ENCODE measurements around the gene KSR2.
"Not testable (repeated sequence)": the region's sequence is repeated elsewhere in the genome, so short reads cannot be mapped to it uniquely, and the experiment has no call there.

Gene KSR2

GRCh38 chr12:117857632-117858612, 110.9 kb downstream of the KSR2 start:
- intact Hi-C loops (cut with DNase I; ENCODE audit: low total_unique reads), result no loop called here
- DNase-seq, result no peak
- H3K9me3 ChIP-seq, result peaks cover 0 to 12% (median 0%) of the 10 kb centered on the region in 3 donors
- H3K27ac ChIP-seq, result no peak overlapping the region
- no peak overlapping the region for H3K4me3 ChIP-seq
- TF ChIP-seq CTCF (IDR thresholded peaks at IDR 0.05), result peak in 1 of 2 experiments; percentile 43
- H3K27me3 ChIP-seq, result peaks cover 0 to 19% of the 10 kb centered on the region in 2 donors
- no peaks in the 10 kb centered on the region for H3K36me3 ChIP-seq
- H3K4me1 ChIP-seq, result no peaks in the 10 kb centered on the region

GRCh38 chr12:117857139-117857538, 111.7 kb downstream of the KSR2 start:
- H3K4me3 ChIP-seq; DNase-seq; H3K36me3 ChIP-seq; H3K4me1 ChIP-seq; H3K27ac ChIP-seq; intact Hi-C loops (cut with DNase I; ENCODE audit: low total_unique reads): not testable (repeated sequence)
- Histone ChIP-seq H3K27me3 (peaks cover 0 to 19% of the 10 kb centered on the region in 2 donors), H3K9me3 (peaks cover 0 to 12% (median 0%) of the 10 kb centered on the region in 3 donors)

- Histone ChIP-seq H3K27me3 (peaks cover 0 to 22% of the 10 kb centered on the region in 2 donors), H3K27ac (no peak overlapping the region), H3K36me3 (no peaks in the 10 kb centered on the region), H3K9me3 (peaks cover 0 to 12% (median 0%) of the 10 kb centered on the region in 3 donors), H3K4me1 (no peaks in the 10 kb centered on the region), H3K4me3 (no peak overlapping the region)
- intact Hi-C loops (cut with DNase I; ENCODE audit: low total_unique reads), result no loop called here
- no peak for TF ChIP-seq CTCF (IDR thresholded peaks at IDR 0.05)
- no peak for DNase-seq
Measured at GRCh38 chr12:117855165-117855564, 113.6 kb downstream of the KSR2 start.

- no peak overlapping the region for H3K27ac ChIP-seq
- H3K4me3 ChIP-seq, result no peak overlapping the region
- peaks cover 0 to 12% (median 0%) of the 10 kb centered on the region in 3 donors for H3K9me3 ChIP-seq
- H3K4me1 ChIP-seq, result no peaks in the 10 kb centered on the region
- intact Hi-C loops (cut with DNase I; ENCODE audit: low total_unique reads), result no loop called here
- TF ChIP-seq CTCF (IDR thresholded peaks at IDR 0.05), result no peak
- H3K27me3 ChIP-seq, result peaks cover 0 to 18% of the 10 kb centered on the region in 2 donors
- H3K36me3 ChIP-seq, result no peaks in the 10 kb centered on the region
- no peak for DNase-seq
Measured at GRCh38 chr12:117854339-117855012, 114.3 kb downstream of the KSR2 start.

- Histone ChIP-seq H3K27me3 (peaks cover 0 to 15% of the 10 kb centered on the region in 2 donors), H3K4me1 (no peaks in the 10 kb centered on the region), H3K27ac (no peak overlapping the region), H3K36me3 (no peaks in the 10 kb centered on the region), H3K4me3 (no peak overlapping the region), H3K9me3 (peaks cover 0 to 12% (median 0%) of the 10 kb centered on the region in 3 donors)
- intact Hi-C loops (cut with DNase I; ENCODE audit: low total_unique reads), result no loop called here
- no peak for DNase-seq
- TF ChIP-seq CTCF (IDR thresholded peaks at IDR 0.05), result no peak
Measured at GRCh38 chr12:117853600-117853999, 115.2 kb downstream of the KSR2 start.

GRCh38 chr12:117850048-117850447, 118.7 kb downstream of the KSR2 start:
- H3K27ac ChIP-seq, result no peak overlapping the region
- peaks cover 0 to 12% (median 0%) of the 10 kb centered on the region in 3 donors for H3K9me3 ChIP-seq
- no peaks in the 10 kb centered on the region for H3K36me3 ChIP-seq
- no peak for DNase-seq
- peak; percentile 56 to 72 for TF ChIP-seq CTCF (IDR thresholded peaks at IDR 0.05)
- H3K4me3 ChIP-seq, result no peak overlapping the region
- H3K4me1 ChIP-seq, result no peaks in the 10 kb centered on the region
- H3K27me3 ChIP-seq, result peaks cover 0 to 20% of the 10 kb centered on the region in 2 donors
- intact Hi-C loops (cut with DNase I; ENCODE audit: low total_unique reads), result no loop called here
